Spleen (tissue), 11 donors: ENCODE measurements around the gene OR7C2. TPM values are rescaled to one million over a fixed set of nuclear protein-coding genes. Genes with fewer than 3 reads are reported as not detected.

Source experiments
- DNase-seq: peaks from one replicate; pipeline ENCODE4 v3.0.0-alpha.2; 2020
- H3K27ac ChIP-seq, 8 donors: fragments of 200-600 bp; sonication (generic) in 7 of 8; 1 replicate in 4 of 8; 2 replicates in 4 of 8; pipeline versions ENCODE4 v1.5.0 to v1.8.0; 2016 to 2021; ENCODE audit warnings: inconsistent platforms in 4 of 8, mild to moderate bottlenecking in 4 of 8, moderate library complexity in 1 of 8
- H3K27me3 ChIP-seq, 7 donors: fragments of 200-600 bp; sonication (generic) in 6 of 7; replicated peaks in 1 of 7; 1 replicate in 4 of 7; 2 replicates in 3 of 7; pipeline versions ENCODE4 v1.5.0 to v1.8.0; 2016 to 2021; ENCODE audit warnings: inconsistent platforms in 3 of 7, mild to moderate bottlenecking in 1 of 7
- H3K36me3 ChIP-seq, 6 donors: fragments of 200-600 bp; sonication (generic) in 5 of 6; 1 replicate in 4 of 6; 2 replicates in 2 of 6; pipeline versions ENCODE4 v1.5.0 to v1.8.0; 2016 to 2021; ENCODE audit warnings: inconsistent platforms in 2 of 6
- H3K4me1 ChIP-seq, 6 donors: fragments of 200-600 bp; sonication (generic) in 5 of 6; 1 replicate in 3 of 6; 2 replicates in 3 of 6; pipeline versions ENCODE4 v1.5.0 to v1.8.0; 2016 to 2021; ENCODE audit warnings: inconsistent platforms in 3 of 6
- H3K4me3 ChIP-seq, 8 donors: fragments of 200-600 bp; sonication (generic) in 7 of 8; 1 replicate in 4 of 8; 2 replicates in 4 of 8; pipeline versions ENCODE4 v1.5.0 to v1.8.0; 2016 to 2021; ENCODE audit warnings: inconsistent platforms in 4 of 8, mild to moderate bottlenecking in 4 of 8, moderate library complexity in 2 of 8
- H3K9me3 ChIP-seq, 8 donors: fragments of 200-600 bp; sonication (generic) in 7 of 8; 1 replicate in 4 of 8; 2 replicates in 4 of 8; pipeline versions ENCODE4 v1.5.0 to v1.8.0; 2016 to 2021; ENCODE audit warnings: inconsistent platforms in 4 of 8
- CTCF ChIP-seq, 11 experiments: fragments of 200-600 bp in 7 of 11; fragments of 450-650 bp in 4 of 11; sonication (generic) in 4 of 11; IDR thresholded peaks in 8 of 11; conservative IDR thresholded peaks in 3 of 11; 1 replicate in 7 of 11; 2 replicates in 4 of 11; pipeline versions ENCODE4 v1.4.0 to v1.8.0; 2016 to 2021; ENCODE audit warnings: antibody characterized with exemption in 11 of 11, inconsistent platforms in 4 of 11, mild to moderate bottlenecking in 1 of 11
- POLR2A ChIP-seq, 3 donors: fragments of 450-650 bp; IDR thresholded peaks; one replicate each; pipeline ENCODE4 v1.5.1; 2017; ENCODE audit warnings: antibody characterized with exemption in 3 of 3, mild to moderate bottlenecking in 1 of 3
- POLR2AphosphoS5 ChIP-seq, 3 donors: sonication (generic); formaldehyde crosslinking; IDR thresholded peaks; one replicate each; pipeline ENCODE4 v1.5.1; 2017; ENCODE audit warnings: antibody characterized with exemption in 3 of 3
- WGBS, 5 donors: extraction: QIAGEN DNeasy Blood & Tissue Kit in 3 of 5; methylation state at CpG; one replicate each; pipeline versions ENCODE4 v1.1.5 to v1.1.7; 2013 to 2018; 5-methylcytosine and 5-hydroxymethylcytosine counted together
- intact Hi-C: fragments of 100-400 bp; cut with DNase I; formaldehyde crosslinking; loops from one replicate; pipeline ENCODE4 v1.15.0; 2023; ENCODE audit warnings: low total_unique reads
- polyA plus RNA-seq, 3 donors: library from polyadenylated mRNA; stranded (reverse); fragments of 200-250 nt; gene quantifications; one replicate each; pipeline ENCODE4 v1.2.1, GENCODE V29; 2013
- total RNA-seq, 7 donors: library from RNA; depleted of rRNA in 3 of 7; stranded (reverse); fragments of >200 nt in 3 of 7; fragmentation: NEBNext Ultra II Directional in 4 of 7; extraction: Animal tissue kit (Norgen Biotek cat#: 25700) in 4 of 7; gene quantifications; one replicate each; pipeline versions ENCODE4 v1.1.0 to v1.2.1, GENCODE V29; 2016 to 2021
- donor health status: healthy with polysubstance abuse.
- donor health status: DM: no; HTN: no; CAD: no; lungs with moderate emphysema.
- donor health status: DM: no; HTN: no; CAD: no.
- donor health status: Bipolar disorder and iron deficiency.
- donor health status: healthy.
- donor health status: DM: no; HTN: no; CAD: no.
- donor health status: DM: yes; HTN: yes; CAD: no.

The OR7C2 gene
- total and polyA plus RNA-seq, 10 donors: not detected

GRCh38 chr19:14954071-14954655, 12.9 kb downstream of the OR7C2 start:
- H3K27me3 ChIP-seq: peaks cover 0 to 35% (median 0%) of the 10 kb centered on the region in 7 donors
- WGBS, 5 donors: 60 to 78% (median 63%) methylated on average over 21 to 24 of the region's 24 CpGs
- H3K9me3 ChIP-seq: peaks cover 0 to 36% (median 22%) of the 10 kb centered on the region in 8 donors
- intact Hi-C loops: no loop called here
- no peak for TF ChIP-seq POLR2AphosphoS5 (IDR thresholded peaks at IDR 0.05)
- TF ChIP-seq CTCF (IDR thresholded peaks at IDR 0.05 in 8 of 11, conservative IDR thresholded peaks at IDR 0.05 in 3 of 11): no peak
- no peak for TF ChIP-seq POLR2A (IDR thresholded peaks at IDR 0.05)
- H3K36me3 ChIP-seq: no peaks in the 10 kb centered on the region
- DNase-seq: no peak
- H3K27ac ChIP-seq: no peak overlapping the region
- no peaks in the 10 kb centered on the region for H3K4me1 ChIP-seq
- no peak overlapping the region for H3K4me3 ChIP-seq

- no peak for DNase-seq
- Histone ChIP-seq H3K4me3 (no peak overlapping the region), H3K27ac (no peak overlapping the region), H3K36me3 (no peaks in the 10 kb centered on the region), H3K9me3 (peaks cover 0 to 69% (median 46%) of the 10 kb centered on the region in 8 donors), H3K27me3 (peaks cover 0 to 27% (median 0%) of the 10 kb centered on the region in 7 donors), H3K4me1 (no peaks in the 10 kb centered on the region)
- TF ChIP-seq POLR2AphosphoS5 (IDR thresholded peaks at IDR 0.05) (no peak), POLR2A (IDR thresholded peaks at IDR 0.05) (no peak), CTCF (IDR thresholded peaks at IDR 0.05 in 8 of 11, conservative IDR thresholded peaks at IDR 0.05 in 3 of 11) (no peak)
- intact Hi-C loops: no loop called here
- WGBS, 5 donors: 83 to 93% (median 91%) methylated on average over 3 of the region's 3 CpGs
These were observed 16.2 kb downstream of the OR7C2 start for GRCh38 chr19:14957464-14957863.

- WGBS, 5 donors: 0 to 84% (median 46%) methylated on average over 1 of the region's 1 CpG
- Histone ChIP-seq H3K9me3 (peaks cover 0 to 75% (median 50%) of the 10 kb centered on the region in 8 donors), H3K27me3 (peaks cover 0 to 16% (median 0%) of the 10 kb centered on the region in 7 donors), H3K4me3 (no peak overlapping the region), H3K36me3 (no peaks in the 10 kb centered on the region), H3K27ac (no peak overlapping the region), H3K4me1 (no peaks in the 10 kb centered on the region)
- intact Hi-C loops: no loop called here
- TF ChIP-seq POLR2AphosphoS5 (IDR thresholded peaks at IDR 0.05) (no peak), CTCF (IDR thresholded peaks at IDR 0.05 in 8 of 11, conservative IDR thresholded peaks at IDR 0.05 in 3 of 11) (no peak), POLR2A (IDR thresholded peaks at IDR 0.05) (no peak)
- no peak for DNase-seq
These were observed 18.0 kb downstream of the OR7C2 start for GRCh38 chr19:14959263-14959662.

GRCh38 chr19:14961956-14962685, 20.8 kb downstream of the OR7C2 start:
- H3K27me3 ChIP-seq: no peaks in the 10 kb centered on the region
- H3K36me3 ChIP-seq: no peaks in the 10 kb centered on the region
- no peak overlapping the region for H3K4me3 ChIP-seq
- 91 to 93% (median 92%) methylated on average over 24 of the region's 24 CpGs for WGBS, 5 donors
- TF ChIP-seq POLR2A (IDR thresholded peaks at IDR 0.05) (no peak), CTCF (IDR thresholded peaks at IDR 0.05 in 8 of 11, conservative IDR thresholded peaks at IDR 0.05 in 3 of 11) (no peak), POLR2AphosphoS5 (IDR thresholded peaks at IDR 0.05) (no peak)
- intact Hi-C loops: no loop called here
- DNase-seq: no peak
- peaks cover 0 to 64% (median 47%) of the 10 kb centered on the region in 8 donors for H3K9me3 ChIP-seq
- H3K27ac ChIP-seq: no peak overlapping the region
- no peaks in the 10 kb centered on the region for H3K4me1 ChIP-seq
